Omental fat pad (tissue), 4 donors: ENCODE data around the gene OBSL1. TPM values are rescaled to one million over a fixed set of nuclear protein-coding genes. Genes with fewer than 3 reads are reported as not detected.

Source experiments
- ATAC-seq: fragments of 150-250 bp; one replicate; pipeline ENCODE4 v1.9.1; 2016; ENCODE audit warnings: mild to moderate bottlenecking, moderate library complexity; ENCODE audit not compliant: low FRiP score
- DNase-seq: peaks from one replicate; pipeline ENCODE4 v3.0.0-alpha.2; 2019; ENCODE audit warnings: low spot score
- total RNA-seq, 4 donors: library from RNA; depleted of rRNA; stranded (reverse); fragments of >200 nt; gene quantifications; one replicate each; pipeline ENCODE4 v1.1.0, GENCODE V29; 2016
- TF ChIP-seq, protein P1 (sequence below), 3 donors: fragments of 450-650 bp; IDR thresholded peaks; one replicate each; pipeline ENCODE4 v1.5.1; 2016 to 2017; ENCODE audit warnings: antibody characterized with exemption in 3 of 3, mild to moderate bottlenecking in 3 of 3, moderate library complexity in 2 of 3

OBSL1 gene
- total RNA-seq, 4 donors from 2014 or later: 68.6 to 117 (median 88.7) TPM

DNA sequence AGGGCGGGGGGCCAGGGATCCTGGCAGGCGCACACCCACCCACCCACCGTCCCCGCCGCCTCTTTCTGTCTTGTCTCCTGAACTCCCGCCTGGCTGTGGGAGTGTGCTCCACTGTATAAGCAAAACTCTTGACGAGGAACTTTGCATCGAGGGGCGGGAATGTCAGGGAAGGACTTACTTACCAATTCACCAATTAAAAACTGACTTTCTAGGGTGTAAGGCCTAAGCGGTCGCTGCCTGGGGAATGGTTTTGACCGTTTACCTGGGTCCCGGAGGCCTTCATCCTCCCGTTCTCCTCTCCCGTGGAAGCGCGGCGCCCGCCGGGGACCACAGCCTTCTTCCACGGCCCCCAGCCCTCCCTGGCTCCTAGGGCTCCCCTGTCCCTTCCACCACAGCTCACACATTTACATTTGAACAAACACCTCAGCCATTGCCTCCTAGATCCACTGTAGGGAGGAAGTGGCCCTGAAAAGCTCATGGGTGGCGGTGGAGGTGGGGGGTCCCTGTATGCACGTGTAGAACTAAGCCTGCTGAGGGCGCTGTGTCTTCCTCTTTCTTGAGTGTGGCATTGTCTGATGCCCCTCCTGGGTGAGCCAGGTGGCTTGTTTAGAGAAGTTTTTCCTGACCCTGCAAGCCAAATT, 48.2 kb downstream of the OBSL1 start:
- TF ChIP-seq, protein P1, sequence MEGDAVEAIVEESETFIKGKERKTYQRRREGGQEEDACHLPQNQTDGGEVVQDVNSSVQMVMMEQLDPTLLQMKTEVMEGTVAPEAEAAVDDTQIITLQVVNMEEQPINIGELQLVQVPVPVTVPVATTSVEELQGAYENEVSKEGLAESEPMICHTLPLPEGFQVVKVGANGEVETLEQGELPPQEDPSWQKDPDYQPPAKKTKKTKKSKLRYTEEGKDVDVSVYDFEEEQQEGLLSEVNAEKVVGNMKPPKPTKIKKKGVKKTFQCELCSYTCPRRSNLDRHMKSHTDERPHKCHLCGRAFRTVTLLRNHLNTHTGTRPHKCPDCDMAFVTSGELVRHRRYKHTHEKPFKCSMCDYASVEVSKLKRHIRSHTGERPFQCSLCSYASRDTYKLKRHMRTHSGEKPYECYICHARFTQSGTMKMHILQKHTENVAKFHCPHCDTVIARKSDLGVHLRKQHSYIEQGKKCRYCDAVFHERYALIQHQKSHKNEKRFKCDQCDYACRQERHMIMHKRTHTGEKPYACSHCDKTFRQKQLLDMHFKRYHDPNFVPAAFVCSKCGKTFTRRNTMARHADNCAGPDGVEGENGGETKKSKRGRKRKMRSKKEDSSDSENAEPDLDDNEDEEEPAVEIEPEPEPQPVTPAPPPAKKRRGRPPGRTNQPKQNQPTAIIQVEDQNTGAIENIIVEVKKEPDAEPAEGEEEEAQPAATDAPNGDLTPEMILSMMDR (IDR thresholded peaks at IDR 0.05): no peak
- ATAC-seq (no peak), DNase-seq (no peak)

DNA sequence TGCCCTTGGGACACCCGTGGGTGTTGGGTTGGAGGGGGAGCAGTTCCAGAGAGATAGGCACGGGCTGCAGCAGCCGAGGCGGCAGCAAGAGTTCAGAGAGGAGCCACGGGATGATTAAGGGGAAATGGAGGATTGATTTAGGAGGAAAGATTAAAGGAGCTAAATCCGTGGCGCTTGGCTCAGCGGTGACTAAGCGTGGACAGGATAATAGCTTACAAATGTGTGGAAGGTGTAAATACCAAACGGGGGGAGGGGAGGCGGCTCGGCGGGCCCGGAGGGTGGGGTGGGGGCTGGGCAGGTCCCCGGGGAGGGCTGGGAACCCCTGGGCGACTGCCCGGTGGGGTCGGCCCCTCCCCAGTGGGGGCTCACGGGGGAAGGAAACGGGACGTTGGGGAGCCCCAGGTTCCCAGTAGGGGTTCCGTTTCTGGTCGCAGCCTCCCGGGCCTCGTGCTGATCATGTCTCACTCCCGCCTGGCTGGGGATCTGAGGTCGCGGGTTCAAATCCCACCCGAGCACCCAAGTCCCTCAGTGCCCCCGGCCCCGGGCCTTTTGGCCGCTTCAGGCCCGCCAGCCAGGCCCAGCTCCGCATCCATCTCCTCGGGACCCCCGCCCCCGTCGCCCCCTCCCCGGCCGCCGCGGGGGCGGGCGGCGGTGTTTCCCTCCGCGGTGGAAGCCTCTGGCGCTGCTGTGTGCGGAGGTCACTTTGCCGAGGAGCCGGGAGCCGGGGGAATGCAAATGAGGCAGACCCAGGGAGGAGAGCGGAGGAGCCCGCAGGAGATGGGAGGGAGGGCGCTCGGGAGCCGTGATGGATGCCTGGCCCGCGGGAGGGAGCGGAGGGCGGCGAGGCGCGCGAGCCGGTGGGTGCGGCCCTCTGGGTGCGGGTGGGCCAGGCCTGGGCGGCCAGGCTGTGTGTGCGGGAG, 49.0 kb downstream of the OBSL1 start:
- ATAC-seq: peak; percentile 69
- no peak for DNase-seq
- TF ChIP-seq, protein P1 (IDR thresholded peaks at IDR 0.05): no peak

DNA sequence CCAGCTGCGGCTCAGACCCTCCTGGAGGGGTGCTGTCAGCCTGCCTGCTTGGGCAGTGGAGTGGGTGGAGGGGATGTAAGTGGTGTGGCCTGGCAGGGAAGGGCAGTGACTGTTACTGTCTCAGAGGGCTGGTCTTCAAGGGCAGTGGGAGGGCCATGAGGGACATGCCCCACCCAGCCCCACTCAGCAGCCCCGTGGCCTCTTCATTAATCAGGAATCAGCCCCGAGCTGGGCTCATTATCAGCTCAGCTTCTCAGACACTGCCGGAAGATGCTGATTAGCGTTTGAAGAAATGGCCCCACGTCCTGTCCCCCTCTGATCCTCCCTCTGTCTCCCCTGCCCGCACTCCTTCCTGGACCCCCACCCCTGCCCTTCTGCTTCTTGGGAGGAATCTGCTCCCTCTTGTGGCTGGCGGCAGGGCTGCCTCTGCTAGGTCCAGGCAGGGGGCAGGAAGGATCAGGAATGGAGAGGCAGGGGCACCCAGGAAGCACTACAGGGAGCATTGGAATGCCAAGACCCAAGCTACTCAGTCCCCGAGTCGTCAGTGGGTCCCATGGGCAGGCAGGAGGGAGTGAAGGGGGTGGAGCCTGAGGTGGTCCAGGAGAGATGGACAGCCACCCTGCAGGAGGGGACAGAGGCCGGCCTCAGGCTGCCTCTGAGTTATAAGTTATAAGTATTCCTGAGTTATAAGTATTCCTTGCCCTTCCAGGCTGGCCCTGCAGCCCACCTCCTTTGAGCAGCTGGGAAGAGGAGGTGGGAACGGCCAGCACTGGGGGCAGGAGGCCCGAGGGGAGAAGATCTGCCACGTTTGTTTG, 50.1 kb downstream of the OBSL1 start:
- TF ChIP-seq, protein P1 (IDR thresholded peaks at IDR 0.05): no peak
- ATAC-seq (peak; percentile 70), DNase-seq (no peak)

DNA sequence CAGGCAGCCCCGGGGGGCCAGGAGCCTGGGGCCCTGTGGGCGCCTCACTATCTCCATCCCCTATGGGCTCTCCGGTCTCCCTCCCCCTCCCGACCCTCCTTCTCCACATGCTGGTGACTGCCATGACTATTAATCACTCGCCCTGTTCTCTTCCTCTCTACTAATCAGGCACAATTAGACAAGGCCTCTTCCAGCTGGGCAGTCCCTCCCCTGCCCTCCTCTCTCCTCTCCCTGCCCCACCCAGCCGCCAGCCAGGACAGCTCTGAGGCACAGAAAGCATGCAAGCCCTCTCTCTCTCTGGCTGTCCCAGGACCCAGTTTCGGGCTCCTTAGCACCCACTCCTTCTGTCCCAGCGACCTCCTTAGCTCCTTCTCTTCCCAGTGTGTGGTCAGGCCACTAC, 51.3 kb downstream of the OBSL1 start:
- ATAC-seq (no peak), DNase-seq (no peak)
- TF ChIP-seq, protein P1 (IDR thresholded peaks at IDR 0.05): no peak

DNA sequence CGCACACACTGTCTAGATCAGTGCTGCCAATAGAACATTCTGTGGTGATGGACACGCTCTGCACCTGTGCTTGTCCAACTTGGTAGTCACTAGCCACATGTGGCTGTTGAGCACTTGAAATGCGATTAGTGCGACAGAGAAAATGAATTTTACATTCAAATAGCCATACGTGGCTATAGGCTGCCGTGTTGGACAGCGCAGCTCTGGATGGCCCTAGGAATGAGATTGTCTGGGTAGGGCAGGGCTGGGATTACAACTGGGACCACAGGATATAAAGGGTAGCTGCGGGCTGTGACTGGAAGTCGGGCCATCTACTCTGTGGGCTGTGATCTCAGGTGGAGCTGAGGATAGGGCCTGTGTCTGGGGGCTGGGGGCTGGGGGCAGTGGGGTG, 51.8 kb downstream of the OBSL1 start:
- TF ChIP-seq, protein P1 (IDR thresholded peaks at IDR 0.05): no peak
- DNase-seq: no peak
- no peak for ATAC-seq

DNA sequence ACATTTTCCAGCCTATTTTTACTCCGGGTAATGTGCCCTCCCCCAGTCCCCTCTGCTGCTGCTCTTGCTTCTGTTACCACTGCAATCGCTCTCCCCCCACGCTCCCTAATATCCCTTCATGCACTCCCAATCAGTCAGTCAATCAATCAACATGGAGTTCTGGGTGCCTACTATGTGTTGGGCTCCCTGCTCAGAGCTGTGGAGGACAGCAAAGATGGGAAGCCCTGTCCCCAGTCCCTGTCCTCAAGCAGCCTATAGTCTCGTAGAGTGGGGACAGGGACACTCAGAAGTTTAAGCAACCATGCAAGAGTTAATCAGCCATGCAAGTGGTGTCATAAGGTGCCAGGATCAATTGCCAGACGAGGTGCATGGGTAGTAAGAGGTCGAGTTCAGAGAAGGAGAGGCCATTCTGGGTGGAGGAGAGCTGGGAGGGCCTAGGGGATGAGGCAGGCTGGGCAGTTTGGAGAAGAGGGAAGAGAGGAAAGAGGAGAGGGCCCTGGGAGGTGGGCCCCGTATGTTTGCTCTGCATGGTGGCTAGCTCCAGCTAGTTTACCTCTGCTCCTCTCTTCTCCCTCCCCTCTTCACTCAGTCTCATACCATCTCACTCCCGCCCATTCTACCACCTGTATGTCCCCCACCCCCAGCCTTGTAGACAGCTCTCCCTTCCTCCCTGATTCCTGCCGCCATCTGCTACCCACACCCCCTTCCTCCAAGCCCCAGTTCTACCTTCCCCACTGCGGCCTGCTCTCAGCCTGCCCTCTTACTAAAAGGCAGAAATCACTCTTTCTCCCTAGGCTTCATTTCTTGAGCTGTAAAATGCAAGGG, 53.2 kb downstream of the OBSL1 start:
- TF ChIP-seq, protein P1 (IDR thresholded peaks at IDR 0.05): no peak
- DNase-seq: no peak
- no peak for ATAC-seq
